SH-SY5Y (cell line): ENCODE results near the gene OCA2.

ENCODE experiments used
- GATA2 ChIP-seq: IDR thresholded peaks from 2 replicates; pipeline ENCODE4 v1.6.1; 2011; ENCODE audit warnings: mild to moderate bottlenecking, low read depth, low read length
- GATA3 ChIP-seq: IDR thresholded peaks from 2 replicates; pipeline ENCODE4 v1.6.1; 2011; ENCODE audit warnings: low read depth, mild to moderate bottlenecking, low read length, moderate library complexity

Gene OCA2

DNA sequence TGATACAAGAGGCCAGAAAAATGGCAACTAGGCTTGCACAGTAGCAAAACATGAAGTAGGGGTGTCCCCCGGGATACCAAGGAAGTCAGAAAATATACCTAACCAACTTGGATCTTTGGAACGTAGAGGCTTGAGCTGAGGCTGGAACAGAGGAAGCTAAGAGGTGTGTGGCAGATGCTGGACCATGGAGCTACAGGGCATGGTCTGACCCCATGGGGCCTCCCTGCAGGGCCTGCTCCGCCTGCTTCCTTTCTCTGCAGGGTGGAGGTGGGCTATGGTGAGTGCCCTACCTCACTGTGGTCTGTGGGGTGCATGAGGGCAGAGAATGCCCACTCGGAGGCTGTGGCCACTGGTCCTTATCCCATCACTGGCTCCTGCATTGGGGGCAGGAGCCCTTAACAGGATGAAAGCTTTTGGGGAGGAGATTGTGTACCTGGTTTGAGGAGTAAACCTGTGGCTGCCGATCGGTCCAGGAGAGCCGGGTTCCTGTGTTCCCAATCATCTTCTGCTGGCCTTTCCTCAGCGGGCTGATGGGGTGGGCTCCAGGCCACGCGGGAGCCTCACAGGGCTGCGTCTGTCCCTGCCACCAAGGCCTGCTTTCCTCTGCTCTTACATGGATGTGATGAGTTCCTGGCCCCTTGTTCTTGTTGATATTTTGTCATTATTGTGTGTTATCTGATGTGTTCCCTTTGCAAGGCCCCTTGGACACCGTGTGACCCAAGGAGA lies 96.8 kb downstream of the OCA2 start:
- no peak for TF ChIP-seq GATA2
- TF ChIP-seq GATA3: no peak

DNA sequence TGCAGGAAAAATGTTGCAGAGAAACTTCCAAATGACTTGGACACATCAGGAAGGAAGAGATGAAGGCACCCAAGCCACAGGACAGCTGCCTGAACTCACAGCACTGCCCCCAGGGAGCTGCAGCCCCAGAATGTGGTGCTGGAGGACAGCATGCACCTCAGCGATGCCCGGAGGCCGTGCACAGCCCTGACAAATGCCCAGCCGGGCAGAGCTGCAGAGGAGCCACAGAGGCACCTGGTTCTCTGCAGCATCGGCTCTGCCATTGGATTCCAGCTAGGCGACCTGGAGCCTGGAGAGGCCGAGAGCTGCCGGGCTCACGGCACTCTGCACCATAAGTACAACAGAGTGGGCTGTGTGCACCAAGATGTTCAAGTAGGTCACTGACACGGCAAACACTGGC lies 97.5 kb downstream of the OCA2 start:
- TF ChIP-seq GATA3: no peak
- no peak for TF ChIP-seq GATA2

DNA sequence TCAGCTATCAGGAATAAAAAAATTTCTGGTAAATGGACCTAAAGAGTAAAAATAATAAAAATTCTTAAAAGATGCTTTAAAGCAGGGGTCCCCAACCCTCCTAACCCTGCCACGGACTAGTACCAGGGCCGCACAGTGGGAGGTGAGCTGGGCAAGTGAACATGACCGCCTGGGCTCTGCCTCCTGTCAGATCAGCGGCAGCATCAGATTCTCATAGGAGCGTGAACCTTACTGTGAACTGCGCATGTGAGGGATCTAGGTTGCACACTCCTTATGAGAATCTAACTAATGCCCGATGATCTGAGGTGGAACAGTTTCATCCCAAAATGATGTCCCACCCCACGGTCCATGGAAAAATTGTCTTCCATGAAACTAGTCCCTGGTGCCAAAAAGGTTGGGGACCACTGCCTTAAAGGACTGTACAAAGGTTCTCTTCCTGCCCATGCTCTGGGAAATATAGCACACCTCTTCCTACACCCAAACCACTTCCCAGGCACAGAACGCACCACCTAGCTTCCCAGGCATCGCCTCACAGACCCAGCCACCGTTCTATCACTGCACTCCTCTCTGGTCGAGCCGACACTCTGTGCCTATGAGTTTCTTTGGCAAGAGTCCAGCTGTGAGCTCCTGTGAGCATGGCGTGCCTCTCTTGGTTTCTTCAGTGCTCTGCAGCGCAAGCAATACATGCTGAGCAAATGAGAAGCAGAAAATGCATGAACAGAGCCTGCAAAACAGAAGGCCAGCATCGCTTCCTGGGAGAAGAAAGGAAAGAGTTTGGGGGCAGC lies 104.9 kb downstream of the OCA2 start:
- TF ChIP-seq GATA2 (no peak), GATA3 (no peak)

DNA sequence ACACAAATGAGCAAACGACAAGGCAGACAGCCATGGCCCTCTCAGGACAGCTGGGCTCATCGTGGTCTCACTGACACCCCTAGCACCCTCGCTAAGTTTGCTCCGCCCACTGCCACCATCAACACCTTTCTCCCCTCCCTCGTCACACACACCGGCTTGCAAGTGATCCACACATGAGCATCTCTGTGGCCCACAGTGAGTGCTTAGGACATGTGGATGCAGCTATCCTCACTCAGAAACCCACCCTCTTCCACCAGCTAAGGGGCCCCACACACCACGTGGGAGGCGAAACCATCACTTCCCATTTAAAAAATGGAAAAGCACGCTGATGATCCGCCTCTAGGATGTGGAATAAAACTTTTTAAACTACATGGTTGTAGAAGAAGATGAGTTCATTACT lies 105.6 kb downstream of the OCA2 start:
- TF ChIP-seq GATA2: no peak
- no peak for TF ChIP-seq GATA3

DNA sequence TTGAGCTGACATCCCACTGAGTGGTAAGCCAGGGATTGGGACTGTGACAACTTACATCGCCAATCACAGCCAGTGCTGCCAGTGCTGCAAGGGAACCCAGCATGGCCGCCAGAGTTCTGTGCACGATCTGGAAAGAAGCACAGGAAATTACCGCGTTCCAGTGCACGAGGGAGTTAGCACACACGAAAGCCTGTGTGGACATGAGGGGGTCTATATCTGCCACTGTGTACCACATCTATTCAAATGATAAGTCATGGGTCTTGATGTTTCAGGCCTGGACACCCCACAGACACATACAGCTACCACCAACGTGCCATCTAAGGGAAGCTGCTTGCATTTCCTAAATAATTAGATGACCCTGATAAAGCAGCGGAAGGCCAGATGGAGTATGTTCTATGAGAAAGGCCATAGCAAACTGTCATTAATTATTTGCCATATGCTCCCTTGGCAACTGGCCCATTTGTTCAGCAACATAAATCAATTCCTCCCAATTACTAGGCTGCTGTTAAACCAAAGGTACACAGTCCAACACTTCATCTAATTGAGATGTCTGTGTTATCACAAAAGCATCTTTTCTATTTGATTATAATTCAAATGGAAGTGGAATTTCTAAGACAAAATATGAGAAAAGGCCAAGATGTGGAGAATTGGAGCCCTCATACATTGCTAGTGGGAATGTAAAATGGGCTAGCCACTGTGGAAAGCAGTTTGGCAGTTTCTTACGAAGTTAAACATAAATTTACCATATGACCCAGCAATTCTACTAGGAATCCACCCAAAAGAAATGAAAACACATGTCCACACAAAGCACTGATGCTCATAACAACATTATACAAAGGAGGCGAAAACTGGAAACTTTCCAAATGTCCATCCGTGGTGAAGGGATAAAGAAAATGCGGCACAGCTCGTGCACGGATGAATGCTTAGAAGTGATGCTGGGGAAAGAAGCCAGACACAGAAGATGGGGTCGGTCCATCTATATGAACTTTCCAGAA lies 108.3 kb downstream of the OCA2 start:
- TF ChIP-seq GATA3: peak; percentile 91
- TF ChIP-seq GATA2: peak; percentile 93

DNA sequence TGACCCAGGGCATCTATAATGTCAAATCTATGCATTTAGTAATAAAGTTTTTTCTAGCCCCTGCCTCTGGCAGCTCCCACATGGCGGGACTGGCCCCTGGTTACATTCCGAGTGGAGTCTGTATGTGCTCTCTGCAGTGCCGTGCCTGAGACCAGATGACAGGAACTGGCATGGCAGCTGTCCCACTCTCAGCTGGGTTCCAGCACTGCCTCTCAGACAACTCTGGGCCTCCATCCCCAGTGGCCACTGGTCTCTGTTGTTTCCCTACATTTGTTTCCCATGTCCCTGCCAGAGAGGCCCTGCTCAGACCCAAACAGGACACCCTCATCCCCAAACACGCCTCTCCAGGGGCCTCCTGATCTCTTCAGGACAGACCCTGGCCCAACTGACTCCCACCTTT lies 109.3 kb downstream of the OCA2 start:
- no peak for TF ChIP-seq GATA3
- no peak for TF ChIP-seq GATA2

DNA sequence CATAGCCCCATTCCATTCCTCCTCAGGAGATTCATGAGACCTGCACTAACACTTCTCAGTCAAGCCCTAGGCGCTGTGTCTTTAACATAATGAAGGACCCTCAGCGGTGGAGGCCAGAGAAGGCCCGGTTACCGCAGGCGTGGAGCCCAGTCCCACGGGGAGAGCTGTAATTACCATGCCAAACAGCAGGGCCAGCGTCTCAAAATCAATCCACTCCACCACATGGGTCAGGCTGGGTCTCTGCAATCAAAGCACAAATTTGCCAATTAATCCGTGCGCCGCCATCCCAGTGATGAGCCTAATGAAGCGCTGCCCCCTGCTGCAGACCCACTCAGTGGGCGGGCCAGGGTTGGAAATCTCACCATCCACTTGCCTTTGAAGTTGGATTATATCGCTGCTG lies 109.7 kb downstream of the OCA2 start:
- TF ChIP-seq GATA3 (no peak), GATA2 (no peak)

DNA sequence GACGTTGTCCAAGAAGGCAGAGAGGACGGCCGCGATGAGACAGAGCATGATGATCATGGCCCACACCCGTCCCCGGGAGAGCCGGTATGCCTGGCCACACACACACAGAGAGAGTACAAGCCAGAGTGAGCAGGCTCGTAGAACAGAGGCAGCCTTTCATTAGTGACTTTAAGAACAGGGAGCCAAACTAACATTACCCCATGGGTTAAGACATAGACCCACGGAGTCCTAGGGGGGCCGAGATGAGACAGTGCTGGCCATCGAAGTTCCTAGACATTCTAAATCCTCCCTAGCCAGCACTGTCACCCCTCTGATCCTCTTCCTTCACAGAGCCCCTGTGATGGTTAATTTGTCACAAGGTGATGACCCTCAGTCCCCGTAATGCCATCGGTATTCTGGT lies 114.0 kb downstream of the OCA2 start:
- TF ChIP-seq GATA2 (no peak), GATA3 (no peak)

DNA sequence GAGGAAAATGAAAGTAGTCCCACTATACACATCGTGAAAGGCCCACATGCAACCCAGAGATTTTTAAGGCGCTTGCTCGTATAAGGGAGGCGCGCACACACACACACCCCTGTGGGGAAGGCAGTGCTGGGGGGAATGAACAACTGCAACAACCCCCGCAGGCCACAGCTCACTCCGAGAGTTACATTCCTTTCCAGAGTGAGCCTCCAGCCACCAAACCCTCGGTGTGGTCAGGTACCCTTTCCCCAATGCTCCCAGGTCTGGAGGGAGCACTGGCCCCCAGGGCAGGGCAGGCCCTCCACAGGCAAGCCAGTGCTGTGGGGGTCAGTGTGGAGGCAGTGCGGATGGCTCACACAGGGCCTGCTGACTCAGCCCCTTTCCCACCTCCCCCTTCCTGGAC lies 115.6 kb downstream of the OCA2 start:
- TF ChIP-seq GATA3: no peak
- TF ChIP-seq GATA2: no peak

DNA sequence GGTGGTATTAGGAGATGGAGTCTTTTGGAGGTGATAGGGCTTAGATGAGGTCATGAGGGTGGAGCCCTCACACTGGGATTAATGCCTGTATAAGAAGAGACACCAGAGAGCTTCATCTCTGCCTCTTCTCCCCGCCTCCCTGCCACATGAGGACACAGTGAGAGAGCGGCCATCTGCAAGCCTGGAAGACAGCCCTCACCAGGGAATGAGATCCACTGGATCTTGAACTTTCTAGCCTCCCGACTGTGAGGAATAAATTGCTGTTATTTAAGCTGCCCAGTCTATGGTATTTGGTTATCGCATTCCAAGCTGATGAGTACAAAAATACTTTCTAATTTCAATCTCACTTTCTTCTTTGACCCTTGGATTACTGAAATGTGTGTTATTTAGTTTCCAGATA lies 121.4 kb downstream of the OCA2 start:
- TF ChIP-seq GATA2 (no peak), GATA3 (no peak)

DNA sequence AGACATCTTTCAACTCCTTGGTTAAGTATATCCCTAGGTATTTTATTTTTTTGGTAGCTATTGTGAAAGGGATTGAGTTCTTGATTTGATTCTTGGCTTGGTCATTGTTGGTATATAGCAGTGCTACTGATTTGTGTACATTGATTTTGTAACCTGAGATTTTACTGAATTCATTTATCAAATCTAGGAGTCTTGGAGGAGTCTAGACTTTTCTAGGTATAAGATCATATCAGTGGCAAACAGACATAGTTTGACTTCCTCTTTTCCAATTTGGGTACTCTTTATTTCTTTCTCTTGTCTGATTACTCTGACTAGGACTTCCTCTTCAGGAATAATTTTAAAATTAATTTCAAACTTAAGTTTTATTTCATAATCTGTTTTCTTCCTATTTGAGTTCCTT lies 125.2 kb downstream of the OCA2 start:
- TF ChIP-seq GATA2 (no peak), GATA3 (no peak)

DNA sequence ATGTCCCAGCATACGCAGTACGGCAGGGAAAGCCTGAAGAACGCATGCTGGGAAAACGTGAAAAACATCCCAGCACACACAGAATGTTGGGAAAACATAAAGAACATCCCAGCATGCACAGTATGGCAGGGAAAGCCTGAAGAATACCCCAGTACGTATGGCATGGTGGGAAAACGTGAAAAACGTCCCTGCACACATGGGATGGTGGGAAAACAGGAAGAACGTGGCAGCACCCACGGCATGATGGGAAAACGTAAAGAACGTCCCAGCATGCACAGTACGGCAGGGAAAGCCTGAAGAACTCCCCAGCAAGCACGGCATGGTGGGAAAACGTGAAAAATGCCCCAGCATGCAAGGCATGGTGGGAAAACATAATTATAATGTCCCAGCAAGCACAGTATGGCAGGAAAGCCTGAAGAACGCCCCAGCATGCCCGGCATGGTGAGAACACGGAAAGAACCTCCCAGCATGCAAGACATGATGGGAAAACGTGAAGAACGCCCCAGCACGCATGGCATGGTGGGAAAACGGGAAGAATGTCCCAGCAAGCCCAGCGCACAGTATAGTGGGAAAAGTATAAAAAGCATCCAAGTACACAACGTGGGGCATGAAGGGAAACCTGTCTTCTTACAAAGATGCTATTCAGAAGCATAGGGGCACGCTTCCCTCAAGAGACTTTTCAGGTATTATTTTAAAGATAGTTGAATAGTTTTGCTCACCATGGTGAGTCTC lies 128.3 kb downstream of the OCA2 start:
- TF ChIP-seq GATA3 (no peak), GATA2 (no peak)

DNA sequence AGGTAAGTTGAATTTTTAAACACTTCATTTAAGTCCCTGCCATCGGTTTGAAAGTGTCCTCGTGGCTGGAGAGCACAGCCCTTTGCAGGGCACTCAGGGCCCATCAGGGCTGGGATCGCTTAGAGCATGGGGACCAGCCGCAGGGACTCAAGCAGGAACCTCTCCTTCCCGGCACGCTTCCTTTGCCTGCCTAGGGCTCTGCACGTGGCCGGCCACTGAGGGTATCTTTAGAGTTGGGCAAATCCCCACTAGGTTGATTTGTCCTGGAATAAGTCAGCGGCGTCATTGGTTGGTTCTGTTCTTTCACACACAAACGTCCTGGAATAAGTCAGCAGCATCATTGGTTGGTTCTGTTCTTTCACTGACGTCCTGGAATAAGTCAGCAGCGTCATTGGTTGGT lies 131.6 kb downstream of the OCA2 start:
- TF ChIP-seq GATA3: no peak

DNA sequence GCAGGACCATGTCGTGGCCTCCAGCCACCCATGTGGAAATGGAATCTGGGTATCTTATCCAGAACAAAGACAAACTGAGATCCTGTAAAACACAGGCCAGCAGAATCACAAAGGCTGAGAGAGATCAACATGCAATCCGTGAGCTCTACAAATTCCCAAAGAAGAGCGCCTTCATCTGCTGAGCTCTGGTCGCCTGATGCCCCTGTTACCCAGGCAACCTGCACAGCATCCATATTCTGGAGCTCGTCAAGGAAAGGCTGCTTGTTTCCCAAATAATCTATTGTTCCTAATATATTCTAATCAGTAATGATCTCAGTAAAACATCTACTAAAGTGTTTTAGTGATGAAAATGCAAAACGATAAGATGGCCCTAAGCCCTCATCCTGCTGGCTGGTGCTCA lies 133.6 kb downstream of the OCA2 start:
- no peak for TF ChIP-seq GATA3
- TF ChIP-seq GATA2: no peak

DNA sequence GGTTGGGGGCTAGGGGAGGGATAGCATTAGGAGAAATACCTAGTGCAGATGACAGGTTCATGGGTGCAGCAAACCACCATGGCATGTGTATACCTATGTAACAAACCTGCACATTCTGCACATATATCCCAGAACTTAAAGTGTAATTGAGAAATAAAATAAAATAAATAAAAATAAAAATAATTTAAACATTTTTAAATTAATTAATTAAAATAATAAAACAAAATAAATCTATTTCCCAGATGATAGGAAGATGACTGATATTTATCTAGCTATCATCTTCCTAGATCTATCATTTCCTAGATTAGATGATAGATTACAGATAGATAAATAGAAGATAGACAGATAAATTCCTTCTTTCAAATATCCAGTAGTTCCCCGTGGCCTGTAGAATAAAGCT lies 137.3 kb downstream of the OCA2 start:
- TF ChIP-seq GATA3: no peak
- no peak for TF ChIP-seq GATA2
